IPS DF 19.7 (cell line): Measurements from ENCODE around the gene RNU6-8.

Source experiments
- DNase-seq: peaks from one replicate; pipeline ENCODE4 v3.0.0-alpha.2; 2013; ENCODE audit warnings: low read depth, low spot score

RNU6-8 gene

DNA sequence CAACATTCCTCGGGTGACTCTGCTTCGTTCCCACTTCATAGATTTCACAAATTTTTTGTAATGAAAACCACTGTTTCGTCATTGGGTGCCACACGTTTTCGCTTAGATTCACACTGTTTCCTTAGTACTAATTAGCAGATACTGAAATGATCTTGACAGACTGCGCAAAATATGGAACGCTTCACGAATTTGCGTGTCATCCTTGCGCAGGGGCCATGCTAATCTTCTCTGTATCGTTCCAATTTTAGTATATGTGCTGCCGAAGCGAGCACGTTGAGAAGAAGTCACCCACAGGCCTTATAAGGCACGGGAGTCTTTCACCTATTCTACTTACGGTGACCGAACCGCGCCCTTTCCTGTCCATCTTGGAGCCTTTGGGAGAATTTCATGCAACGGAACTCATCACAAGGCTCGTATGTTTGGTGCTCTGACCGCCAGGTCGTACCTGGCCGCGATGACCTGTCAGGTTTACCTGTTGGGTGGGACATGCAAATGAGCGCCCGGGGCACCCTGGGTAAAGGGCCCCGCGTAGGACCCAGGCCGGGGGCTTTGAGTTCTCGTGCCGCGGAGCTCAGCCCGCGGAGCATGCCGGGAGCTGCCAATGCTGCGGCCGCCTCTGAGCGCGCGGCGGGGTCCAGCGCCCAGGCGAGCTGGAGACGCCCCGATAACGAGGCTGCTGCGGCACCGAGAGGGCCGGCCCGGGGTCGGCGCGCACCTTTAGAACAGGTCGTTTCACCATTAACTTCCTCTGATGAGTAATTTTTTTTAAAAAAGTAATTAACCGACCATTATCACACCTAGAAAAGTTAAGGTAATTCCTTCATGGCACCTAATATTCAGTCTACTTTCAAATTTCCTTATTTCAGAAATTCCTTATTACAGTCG lies at the start of gene RNU6-8:
Gene RNU6-8, minus strand, starts transcription at position 272 of the 885 bp plus-strand sequence.
- no peak for DNase-seq

DNA sequence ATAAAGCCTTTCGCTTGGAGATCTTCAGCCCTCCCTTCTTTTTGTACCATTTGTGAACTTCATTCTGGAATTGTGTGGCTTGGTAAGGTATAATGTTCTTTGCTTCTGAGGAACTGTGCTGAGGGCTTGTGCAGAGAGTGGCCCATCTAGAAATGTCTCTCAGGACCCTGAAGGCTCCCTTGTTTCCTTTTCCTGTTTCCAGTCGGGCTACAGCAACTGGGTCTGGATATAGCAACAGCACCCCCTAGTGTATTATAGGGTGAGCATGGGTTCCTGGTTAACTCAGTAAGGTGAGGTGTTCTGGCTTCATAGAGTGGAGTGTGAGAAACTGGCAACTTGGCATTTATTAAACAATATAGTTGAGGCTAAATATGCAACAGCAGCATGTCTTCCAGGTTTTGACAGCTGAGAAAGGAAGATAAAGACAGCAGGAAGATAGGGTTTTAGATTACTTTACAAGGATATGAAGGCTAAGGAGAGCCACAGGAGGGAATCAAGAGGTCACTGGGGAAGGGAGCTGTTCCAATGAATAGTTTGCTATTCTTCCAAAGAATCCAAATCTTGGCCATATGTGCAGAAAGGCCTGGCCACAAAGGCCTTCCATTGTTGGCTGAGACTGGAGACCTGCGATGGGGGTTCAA lies 49.1 kb upstream of the RNU6-8 start:
- peak; percentile 28 for DNase-seq

- no peak for DNase-seq
These were observed 48.5 kb upstream of the RNU6-8 start for GRCh38 chr14:32251530-32251929.

GRCh38 chr14:32250681-32251080 lies 47.6 kb upstream of the RNU6-8 start:
- DNase-seq: no peak

DNA sequence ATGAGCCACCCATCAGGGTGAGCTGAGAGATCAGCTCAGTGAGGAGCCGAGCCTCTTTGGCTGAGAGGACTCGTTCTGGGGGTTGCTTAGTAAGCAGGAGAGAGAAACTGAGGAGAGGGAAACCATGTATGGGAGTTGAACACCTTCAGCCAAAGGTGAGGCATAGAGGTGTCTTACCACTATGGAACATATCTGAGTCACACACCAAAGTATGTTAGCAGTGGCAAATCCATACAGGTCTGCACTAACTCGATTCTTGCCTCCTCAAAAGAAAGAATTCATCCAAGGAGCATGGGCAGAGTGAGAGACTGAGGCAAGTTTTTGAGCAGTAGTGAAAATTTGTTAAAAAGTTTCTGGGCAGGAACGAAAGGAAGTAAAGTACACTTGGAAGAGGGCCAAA lies 46.7 kb upstream of the RNU6-8 start:
- no peak for DNase-seq

- no peak for DNase-seq
These were observed 46.3 kb upstream of the RNU6-8 start for GRCh38 chr14:32249371-32249770.

- no peak for DNase-seq
These were observed 43.7 kb upstream of the RNU6-8 start for GRCh38 chr14:32246751-32247150.

DNA sequence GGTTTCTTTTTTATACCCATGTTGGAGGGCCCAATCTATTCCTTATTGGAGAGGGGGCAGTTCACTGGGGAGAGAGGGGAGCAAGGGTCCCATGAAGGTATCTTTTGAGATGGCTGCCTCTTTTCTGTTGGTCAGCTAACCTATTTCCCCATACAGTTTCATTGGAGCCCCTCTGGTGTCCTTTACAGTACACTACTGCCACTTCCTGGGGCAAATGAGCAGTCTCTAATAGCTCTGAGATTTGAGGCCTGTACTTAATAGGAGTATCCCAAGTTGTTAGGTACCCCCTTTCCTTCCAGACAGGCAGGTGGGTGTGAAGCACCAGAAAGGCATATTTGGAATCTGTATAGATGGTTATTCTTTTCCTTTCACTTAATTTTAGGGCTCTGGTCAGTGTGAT lies 41.3 kb upstream of the RNU6-8 start:
- no peak for DNase-seq

DNA sequence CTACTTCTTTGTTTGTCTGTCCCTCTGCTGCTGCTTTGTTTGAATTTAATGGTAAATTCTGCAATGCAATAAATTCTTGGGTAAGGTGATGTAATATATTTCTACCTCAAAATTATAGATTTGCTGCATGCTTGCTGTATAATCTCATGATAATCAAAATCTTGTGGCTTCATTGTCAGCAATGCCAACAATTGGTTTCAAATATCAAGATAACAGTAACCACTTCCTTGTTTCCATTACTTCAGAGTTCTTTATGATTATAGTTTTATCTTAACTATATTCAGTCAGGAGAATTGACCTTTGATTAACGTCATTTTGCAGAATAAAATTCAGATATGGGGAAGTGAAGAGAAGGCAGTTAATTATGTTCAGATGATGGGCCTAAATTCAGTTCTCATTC lies 30.2 kb upstream of the RNU6-8 start:
- no peak for DNase-seq

GRCh38 chr14:32232481-32232880 lies 29.4 kb upstream of the RNU6-8 start:
- no peak for DNase-seq

GRCh38 chr14:32230695-32231280 lies 27.7 kb upstream of the RNU6-8 start:
- no peak for DNase-seq

DNA sequence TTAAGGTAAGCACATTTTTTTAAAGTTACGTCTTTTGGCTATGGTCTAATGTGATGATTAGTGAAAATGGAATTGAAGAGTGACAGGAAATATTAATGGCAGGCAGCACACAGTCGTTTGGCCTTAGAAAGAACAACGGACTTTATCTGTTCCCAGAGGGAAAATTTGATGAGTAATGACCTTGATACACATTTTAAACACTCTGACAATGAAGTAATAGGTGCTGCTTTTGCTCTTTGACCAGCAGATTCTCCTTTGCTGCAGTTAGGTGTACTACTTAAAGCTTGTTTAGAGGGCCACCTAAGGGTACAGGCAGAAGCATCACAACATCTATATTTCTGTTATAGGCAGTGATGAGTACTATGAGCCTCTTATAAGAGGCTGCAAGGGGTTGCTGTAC lies 27.1 kb upstream of the RNU6-8 start:
- no peak for DNase-seq

DNA sequence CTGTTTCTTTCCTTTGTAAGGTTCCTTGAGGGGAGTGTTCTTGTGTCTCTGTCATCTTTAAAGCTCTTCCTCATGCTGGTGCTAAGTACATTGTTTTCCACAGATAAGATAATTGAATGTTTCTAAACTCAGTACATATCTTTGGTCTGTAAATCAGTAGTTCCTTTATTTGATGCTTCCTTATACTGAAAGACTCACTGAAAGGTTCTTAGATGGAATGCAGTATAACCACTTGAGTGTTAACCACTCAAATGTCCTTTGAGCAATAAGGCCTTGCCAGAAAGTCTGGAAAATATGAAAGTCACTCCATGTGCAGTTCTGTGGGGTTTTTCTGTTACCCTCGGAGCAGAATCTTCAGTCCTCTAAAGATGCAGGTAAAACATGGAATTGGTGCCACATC lies 23.0 kb upstream of the RNU6-8 start:
- DNase-seq: no peak

GRCh38 chr14:32225378-32225920 lies 22.4 kb upstream of the RNU6-8 start:
- DNase-seq: no peak

DNA sequence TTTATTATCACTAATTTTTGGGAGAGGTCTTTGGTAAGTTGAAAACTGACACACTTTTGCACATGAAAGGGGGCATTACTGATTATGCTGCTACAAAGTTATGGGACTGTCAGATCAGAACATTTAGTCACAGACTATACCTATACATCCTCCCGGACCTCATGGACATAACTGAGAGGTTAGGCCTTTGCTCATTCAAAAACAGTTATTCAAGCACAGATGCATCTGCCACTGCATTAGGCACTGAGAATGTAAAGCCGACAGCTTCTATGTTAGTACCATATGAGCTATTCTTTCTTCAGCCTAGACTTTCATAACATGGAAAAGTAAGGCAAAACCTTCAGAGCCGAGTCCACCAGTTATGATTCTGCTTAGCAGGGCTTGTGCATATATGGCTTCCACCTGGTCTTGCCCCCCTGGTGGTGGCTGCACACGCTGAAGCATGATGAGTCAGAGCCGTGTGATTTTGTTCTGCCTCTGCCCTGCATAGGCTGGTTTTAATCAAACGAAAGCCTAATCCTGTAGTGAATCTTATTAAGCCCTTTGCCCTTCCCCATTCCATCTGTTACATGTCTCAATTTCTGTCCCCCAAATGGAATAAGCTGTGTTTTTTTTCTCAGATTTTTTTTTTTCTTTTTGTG lies 21.8 kb upstream of the RNU6-8 start:
- no peak for DNase-seq

GRCh38 chr14:32217301-32217700 lies 14.2 kb upstream of the RNU6-8 start:
- no peak for DNase-seq

- DNase-seq: no peak
These were observed 9.8 kb upstream of the RNU6-8 start for GRCh38 chr14:32212833-32213232.

DNA sequence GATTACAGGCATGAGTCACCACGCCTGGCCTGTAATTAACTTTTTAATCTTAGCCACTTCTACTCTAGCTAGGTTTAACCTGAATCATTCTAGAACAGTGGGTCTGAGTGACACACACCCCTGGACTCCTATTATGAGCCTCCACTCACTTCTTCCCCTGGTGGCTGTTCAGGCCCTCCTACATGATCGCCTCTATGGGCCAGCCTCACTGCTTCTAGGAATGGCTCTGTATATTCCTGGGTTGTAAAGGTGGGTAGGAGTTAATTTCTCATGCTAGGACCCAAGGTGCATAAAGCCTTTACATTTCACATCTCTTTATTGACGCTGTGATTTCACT lies 8.0 kb upstream of the RNU6-8 start:
- DNase-seq: no peak

DNA sequence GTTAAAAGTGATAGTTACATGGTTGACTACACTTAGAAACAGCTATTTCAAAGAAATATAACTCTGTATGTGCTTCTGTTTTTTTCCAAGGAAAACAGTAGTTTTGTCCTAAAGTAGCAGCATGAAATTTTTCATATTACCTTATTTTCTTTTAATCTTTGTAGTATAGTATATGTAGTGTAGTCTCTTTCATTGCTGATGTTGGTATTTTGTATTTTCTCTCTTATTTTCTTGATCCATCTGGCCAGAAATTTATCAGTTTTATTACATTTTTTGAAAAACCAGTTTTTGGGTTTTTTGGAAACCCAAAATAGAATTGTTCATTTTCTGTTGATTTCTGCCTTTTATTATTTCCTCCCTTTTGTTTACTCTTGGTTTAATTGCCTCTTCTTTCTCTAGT lies 6.4 kb upstream of the RNU6-8 start:
- DNase-seq: no peak

DNA sequence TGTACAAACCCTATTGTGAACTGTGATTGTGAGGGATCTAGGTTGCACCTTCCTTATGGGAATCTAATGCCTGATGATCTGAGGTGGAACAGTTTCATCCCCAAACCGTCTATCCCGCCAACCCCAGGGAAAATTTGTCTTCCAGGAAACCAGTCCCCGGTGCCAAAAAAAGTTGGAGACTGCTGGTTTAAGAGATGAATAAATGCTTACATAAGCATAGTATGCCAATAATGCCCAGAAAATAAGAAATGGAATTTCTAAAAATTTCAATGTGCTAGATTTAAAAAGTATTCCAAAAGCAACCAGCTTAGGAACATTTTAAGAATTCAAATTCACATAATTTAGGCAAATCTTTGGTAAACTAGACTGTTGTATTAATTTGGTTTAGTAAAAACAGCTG lies 5.4 kb upstream of the RNU6-8 start:
- no peak for DNase-seq

GRCh38 chr14:32206552-32206951 lies 3.5 kb upstream of the RNU6-8 start:
- DNase-seq: no peak

- DNase-seq: no peak
These were observed 2.9 kb upstream of the RNU6-8 start for GRCh38 chr14:32205984-32206383.
